ENCODE results near the gene PRSS58.

DNA sequence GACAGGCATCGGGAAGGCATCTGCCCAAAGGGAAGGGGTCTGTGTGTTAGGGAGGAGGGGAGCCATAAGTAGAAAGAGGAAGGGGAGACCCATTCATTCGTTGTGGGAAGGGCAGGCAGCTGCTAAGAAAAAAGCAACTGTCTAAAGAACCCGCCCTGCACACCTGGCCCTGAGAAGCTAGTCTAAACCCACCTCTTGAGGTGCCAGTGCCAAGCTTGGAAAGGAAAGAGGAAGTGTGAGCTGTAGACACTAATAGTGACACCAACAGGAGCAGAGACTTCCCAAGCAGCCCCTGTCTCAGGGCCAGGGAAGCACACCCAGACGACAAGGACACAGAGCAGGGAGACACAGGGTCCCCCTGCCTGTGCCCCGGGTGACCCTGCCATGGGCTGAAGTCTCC lies 40.8 kb upstream of the PRSS58 start:
- TF ChIP-seq POLR2A (IDR thresholded peaks at IDR 0.05), result no peak
- TF ChIP-seq, protein P1, sequence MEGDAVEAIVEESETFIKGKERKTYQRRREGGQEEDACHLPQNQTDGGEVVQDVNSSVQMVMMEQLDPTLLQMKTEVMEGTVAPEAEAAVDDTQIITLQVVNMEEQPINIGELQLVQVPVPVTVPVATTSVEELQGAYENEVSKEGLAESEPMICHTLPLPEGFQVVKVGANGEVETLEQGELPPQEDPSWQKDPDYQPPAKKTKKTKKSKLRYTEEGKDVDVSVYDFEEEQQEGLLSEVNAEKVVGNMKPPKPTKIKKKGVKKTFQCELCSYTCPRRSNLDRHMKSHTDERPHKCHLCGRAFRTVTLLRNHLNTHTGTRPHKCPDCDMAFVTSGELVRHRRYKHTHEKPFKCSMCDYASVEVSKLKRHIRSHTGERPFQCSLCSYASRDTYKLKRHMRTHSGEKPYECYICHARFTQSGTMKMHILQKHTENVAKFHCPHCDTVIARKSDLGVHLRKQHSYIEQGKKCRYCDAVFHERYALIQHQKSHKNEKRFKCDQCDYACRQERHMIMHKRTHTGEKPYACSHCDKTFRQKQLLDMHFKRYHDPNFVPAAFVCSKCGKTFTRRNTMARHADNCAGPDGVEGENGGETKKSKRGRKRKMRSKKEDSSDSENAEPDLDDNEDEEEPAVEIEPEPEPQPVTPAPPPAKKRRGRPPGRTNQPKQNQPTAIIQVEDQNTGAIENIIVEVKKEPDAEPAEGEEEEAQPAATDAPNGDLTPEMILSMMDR (IDR thresholded peaks at IDR 0.05), result no peak

Data from right lobe of liver (tissue), 4 donors.